WTC11 (cell line): ENCODE measurements around the gene FASN. TPM values are rescaled to one million over a fixed set of nuclear protein-coding genes. Genes with fewer than 3 reads are reported as not detected.
A peak's percentile ranks its signal among the peaks of the same experiment; 100 is the strongest.

Source experiments
- FOXK1 ChIP-seq: sonication (generic); formaldehyde crosslinking; IDR thresholded peaks from 2 replicates; pipeline ENCODE4 v1.8.0; 2022; ENCODE audit warnings: mild to moderate bottlenecking, moderate library complexity, missing genetic modification reagents
- GABPB1 ChIP-seq: sonication (generic); formaldehyde crosslinking; IDR thresholded peaks from 2 replicates; pipeline ENCODE4 v1.8.1; 2023; ENCODE audit warnings: mild to moderate bottlenecking, missing genetic modification reagents
- JUN ChIP-seq: sonication (generic); formaldehyde crosslinking; IDR thresholded peaks from 2 replicates; pipeline ENCODE4 v1.8.0; 2023; ENCODE audit warnings: mild to moderate bottlenecking, missing genetic modification reagents
- MYBL2 ChIP-seq: sonication (generic); formaldehyde crosslinking; IDR thresholded peaks from 2 replicates; pipeline ENCODE4 v1.8.1; 2023; ENCODE audit warnings: mild to moderate bottlenecking, moderate library complexity, missing genetic modification reagents
- SMAD3 ChIP-seq: sonication (generic); formaldehyde crosslinking; IDR thresholded peaks from 2 replicates; pipeline ENCODE4 v1.8.0; 2022; ENCODE audit warnings: missing genetic modification reagents, mild to moderate bottlenecking, borderline replicate concordance
- SMAD4 ChIP-seq: sonication (generic); formaldehyde crosslinking; IDR thresholded peaks from 2 replicates; pipeline ENCODE4 v1.8.0; 2022; ENCODE audit warnings: mild to moderate bottlenecking, missing genetic modification reagents
- SP1 ChIP-seq: sonication (generic); formaldehyde crosslinking; conservative IDR thresholded peaks from 2 replicates; pipeline ENCODE4 v1.8.1; 2022; ENCODE audit warnings: missing genetic modification reagents
- ZNF121 ChIP-seq: sonication (generic); formaldehyde crosslinking; IDR thresholded peaks from 2 replicates; pipeline ENCODE4 v1.8.0; 2023; ENCODE audit warnings: missing genetic modification reagents
- ZNF232 ChIP-seq: sonication (generic); formaldehyde crosslinking; IDR thresholded peaks from 2 replicates; pipeline ENCODE4 v1.8.0; 2022; ENCODE audit warnings: mild to moderate bottlenecking, missing genetic modification reagents
- ZNF317 ChIP-seq: sonication (generic); formaldehyde crosslinking; IDR thresholded peaks from 2 replicates; pipeline ENCODE4 v1.8.1; 2023; ENCODE audit warnings: low read depth, mild to moderate bottlenecking, moderate library complexity, missing genetic modification reagents, borderline replicate concordance
- total RNA-seq: library from RNA; stranded (reverse); gene quantifications from 3 replicates; pipeline ENCODE4 v1.2.3, GENCODE V29; 2021
- TF ChIP-seq, protein P1 (sequence below): sonication (generic); formaldehyde crosslinking; IDR thresholded peaks from 2 replicates; pipeline ENCODE4 v1.8.1; 2023; ENCODE audit warnings: mild to moderate bottlenecking, missing genetic modification reagents, borderline replicate concordance
- TF ChIP-seq, protein P2 (sequence below): fragments of 250-450 bp; sonication (Bioruptor Pico); IDR thresholded peaks from 2 replicates; pipeline ENCODE4 v1.9.0; 2021; ENCODE audit warnings: moderate library complexity, mild to moderate bottlenecking, inconsistent platforms, borderline replicate concordance
- TF ChIP-seq, protein P3 (sequence below): sonication (generic); formaldehyde crosslinking; IDR thresholded peaks from 2 replicates; pipeline ENCODE4 v1.8.1; 2023; ENCODE audit warnings: mild to moderate bottlenecking, missing genetic modification reagents, moderate library complexity
- TF ChIP-seq, protein P4 (sequence below): sonication (generic); formaldehyde crosslinking; IDR thresholded peaks from 2 replicates; pipeline ENCODE4 v1.8.0; 2022; ENCODE audit warnings: mild to moderate bottlenecking, missing genetic modification reagents
- TF ChIP-seq, protein P5 (sequence below): sonication (generic); formaldehyde crosslinking; conservative IDR thresholded peaks from 2 replicates; pipeline ENCODE4 v1.8.1; 2023; ENCODE audit warnings: mild to moderate bottlenecking, low read depth, missing genetic modification reagents, moderate library complexity
- TF ChIP-seq, protein P6 (sequence below): fragments of 250-450 bp; sonication (Bioruptor Pico); IDR thresholded peaks from 2 replicates; pipeline ENCODE4 v1.8.0; 2021; ENCODE audit warnings: mild to moderate bottlenecking
- TF ChIP-seq, protein P7 (sequence below): sonication (generic); formaldehyde crosslinking; IDR thresholded peaks from 2 replicates; pipeline ENCODE4 v1.8.0; 2022; ENCODE audit warnings: missing genetic modification reagents
- TF ChIP-seq, protein P8 (sequence below): sonication (generic); formaldehyde crosslinking; IDR thresholded peaks from 2 replicates; pipeline ENCODE4 v1.8.0; 2023; ENCODE audit warnings: missing genetic modification reagents, mild to moderate bottlenecking, borderline replicate concordance
- TF ChIP-seq, protein P9 (sequence below): sonication (generic); formaldehyde crosslinking; IDR thresholded peaks from 2 replicates; pipeline ENCODE4 v1.8.1; 2023; ENCODE audit warnings: mild to moderate bottlenecking, missing genetic modification reagents

The FASN gene
- total RNA-seq, 1 experiment from 2014 or later = 742 TPM

DNA sequence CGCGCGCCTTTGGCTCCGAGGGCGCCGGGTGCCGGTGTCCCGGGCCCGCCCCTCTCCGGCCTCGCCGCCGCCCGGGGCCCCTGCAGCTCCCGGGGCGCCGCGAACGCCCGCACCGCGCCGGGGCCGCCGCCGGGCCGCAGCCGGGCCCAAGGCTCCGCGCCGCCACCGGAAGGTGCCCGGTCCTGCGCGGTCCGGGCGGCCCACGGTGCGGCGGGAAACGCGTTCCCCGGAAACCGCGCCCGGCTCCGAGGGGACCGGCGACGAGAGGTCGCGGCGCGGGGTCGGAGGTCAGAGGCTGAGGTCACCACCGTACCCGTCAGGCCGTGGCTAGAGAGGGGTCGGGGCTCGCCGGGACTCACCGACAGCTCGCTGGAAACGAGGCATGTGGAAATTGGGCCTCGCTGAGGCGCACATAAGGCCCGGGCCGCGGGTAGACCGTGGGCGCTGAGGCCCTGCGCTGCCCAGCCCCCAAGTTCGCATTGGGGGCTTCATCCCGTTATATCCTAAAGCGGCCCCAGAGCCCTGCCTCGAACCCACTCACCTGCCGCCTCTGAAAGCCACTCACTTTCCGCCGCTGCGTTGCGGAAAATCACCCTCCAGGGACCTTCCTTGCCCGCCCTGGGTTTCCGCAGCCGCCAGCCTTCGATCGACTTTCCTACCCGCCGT is 32.3 kb downstream of the FASN start, which contains the start of gene DUS1L (continued):
- TF ChIP-seq, protein P1, sequence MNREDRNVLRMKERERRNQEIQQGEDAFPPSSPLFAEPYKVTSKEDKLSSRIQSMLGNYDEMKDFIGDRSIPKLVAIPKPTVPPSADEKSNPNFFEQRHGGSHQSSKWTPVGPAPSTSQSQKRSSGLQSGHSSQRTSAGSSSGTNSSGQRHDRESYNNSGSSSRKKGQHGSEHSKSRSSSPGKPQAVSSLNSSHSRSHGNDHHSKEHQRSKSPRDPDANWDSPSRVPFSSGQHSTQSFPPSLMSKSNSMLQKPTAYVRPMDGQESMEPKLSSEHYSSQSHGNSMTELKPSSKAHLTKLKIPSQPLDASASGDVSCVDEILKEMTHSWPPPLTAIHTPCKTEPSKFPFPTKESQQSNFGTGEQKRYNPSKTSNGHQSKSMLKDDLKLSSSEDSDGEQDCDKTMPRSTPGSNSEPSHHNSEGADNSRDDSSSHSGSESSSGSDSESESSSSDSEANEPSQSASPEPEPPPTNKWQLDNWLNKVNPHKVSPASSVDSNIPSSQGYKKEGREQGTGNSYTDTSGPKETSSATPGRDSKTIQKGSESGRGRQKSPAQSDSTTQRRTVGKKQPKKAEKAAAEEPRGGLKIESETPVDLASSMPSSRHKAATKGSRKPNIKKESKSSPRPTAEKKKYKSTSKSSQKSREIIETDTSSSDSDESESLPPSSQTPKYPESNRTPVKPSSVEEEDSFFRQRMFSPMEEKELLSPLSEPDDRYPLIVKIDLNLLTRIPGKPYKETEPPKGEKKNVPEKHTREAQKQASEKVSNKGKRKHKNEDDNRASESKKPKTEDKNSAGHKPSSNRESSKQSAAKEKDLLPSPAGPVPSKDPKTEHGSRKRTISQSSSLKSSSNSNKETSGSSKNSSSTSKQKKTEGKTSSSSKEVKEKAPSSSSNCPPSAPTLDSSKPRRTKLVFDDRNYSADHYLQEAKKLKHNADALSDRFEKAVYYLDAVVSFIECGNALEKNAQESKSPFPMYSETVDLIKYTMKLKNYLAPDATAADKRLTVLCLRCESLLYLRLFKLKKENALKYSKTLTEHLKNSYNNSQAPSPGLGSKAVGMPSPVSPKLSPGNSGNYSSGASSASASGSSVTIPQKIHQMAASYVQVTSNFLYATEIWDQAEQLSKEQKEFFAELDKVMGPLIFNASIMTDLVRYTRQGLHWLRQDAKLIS (CRISPR knock-in tag) = no peak
- TF ChIP-seq, protein P2, sequence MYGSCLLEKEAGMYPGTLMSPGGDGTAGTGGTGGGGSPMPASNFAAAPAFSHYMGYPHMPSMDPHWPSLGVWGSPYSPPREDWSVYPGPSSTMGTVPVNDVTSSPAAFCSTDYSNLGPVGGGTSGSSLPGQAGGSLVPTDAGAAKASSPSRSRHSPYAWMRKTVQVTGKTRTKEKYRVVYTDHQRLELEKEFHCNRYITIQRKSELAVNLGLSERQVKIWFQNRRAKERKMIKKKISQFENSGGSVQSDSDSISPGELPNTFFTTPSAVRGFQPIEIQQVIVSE = no peak
- TF ChIP-seq ZNF232 (CRISPR knock-in tag) (no peak), GABPB1 (CRISPR knock-in tag) (peak; percentile 90), MYBL2 (CRISPR knock-in tag) (peak; percentile 60; the same call in 1 of the 2 replicates), SP1 (CRISPR knock-in tag) (peak; percentile 88), SMAD3 (CRISPR knock-in tag) (no peak), JUN (CRISPR knock-in tag) (no peak), ZNF317 (CRISPR knock-in tag) (no peak), ZNF121 (CRISPR knock-in tag) (peak; percentile 20; the same call in 1 of the 2 replicates), FOXK1 (CRISPR knock-in tag) (peak; percentile 91), SMAD4 (CRISPR knock-in tag) (no peak)
- TF ChIP-seq, protein P3, sequence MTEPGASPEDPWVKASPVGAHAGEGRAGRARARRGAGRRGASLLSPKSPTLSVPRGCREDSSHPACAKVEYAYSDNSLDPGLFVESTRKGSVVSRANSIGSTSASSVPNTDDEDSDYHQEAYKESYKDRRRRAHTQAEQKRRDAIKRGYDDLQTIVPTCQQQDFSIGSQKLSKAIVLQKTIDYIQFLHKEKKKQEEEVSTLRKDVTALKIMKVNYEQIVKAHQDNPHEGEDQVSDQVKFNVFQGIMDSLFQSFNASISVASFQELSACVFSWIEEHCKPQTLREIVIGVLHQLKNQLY (CRISPR knock-in tag) = no peak
- TF ChIP-seq, protein P4, sequence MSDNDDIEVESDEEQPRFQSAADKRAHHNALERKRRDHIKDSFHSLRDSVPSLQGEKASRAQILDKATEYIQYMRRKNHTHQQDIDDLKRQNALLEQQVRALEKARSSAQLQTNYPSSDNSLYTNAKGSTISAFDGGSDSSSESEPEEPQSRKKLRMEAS (CRISPR knock-in tag) = no peak
- TF ChIP-seq, protein P5, sequence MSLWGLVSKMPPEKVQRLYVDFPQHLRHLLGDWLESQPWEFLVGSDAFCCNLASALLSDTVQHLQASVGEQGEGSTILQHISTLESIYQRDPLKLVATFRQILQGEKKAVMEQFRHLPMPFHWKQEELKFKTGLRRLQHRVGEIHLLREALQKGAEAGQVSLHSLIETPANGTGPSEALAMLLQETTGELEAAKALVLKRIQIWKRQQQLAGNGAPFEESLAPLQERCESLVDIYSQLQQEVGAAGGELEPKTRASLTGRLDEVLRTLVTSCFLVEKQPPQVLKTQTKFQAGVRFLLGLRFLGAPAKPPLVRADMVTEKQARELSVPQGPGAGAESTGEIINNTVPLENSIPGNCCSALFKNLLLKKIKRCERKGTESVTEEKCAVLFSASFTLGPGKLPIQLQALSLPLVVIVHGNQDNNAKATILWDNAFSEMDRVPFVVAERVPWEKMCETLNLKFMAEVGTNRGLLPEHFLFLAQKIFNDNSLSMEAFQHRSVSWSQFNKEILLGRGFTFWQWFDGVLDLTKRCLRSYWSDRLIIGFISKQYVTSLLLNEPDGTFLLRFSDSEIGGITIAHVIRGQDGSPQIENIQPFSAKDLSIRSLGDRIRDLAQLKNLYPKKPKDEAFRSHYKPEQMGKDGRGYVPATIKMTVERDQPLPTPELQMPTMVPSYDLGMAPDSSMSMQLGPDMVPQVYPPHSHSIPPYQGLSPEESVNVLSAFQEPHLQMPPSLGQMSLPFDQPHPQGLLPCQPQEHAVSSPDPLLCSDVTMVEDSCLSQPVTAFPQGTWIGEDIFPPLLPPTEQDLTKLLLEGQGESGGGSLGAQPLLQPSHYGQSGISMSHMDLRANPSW (CRISPR knock-in tag) = no peak
- TF ChIP-seq, protein P6, sequence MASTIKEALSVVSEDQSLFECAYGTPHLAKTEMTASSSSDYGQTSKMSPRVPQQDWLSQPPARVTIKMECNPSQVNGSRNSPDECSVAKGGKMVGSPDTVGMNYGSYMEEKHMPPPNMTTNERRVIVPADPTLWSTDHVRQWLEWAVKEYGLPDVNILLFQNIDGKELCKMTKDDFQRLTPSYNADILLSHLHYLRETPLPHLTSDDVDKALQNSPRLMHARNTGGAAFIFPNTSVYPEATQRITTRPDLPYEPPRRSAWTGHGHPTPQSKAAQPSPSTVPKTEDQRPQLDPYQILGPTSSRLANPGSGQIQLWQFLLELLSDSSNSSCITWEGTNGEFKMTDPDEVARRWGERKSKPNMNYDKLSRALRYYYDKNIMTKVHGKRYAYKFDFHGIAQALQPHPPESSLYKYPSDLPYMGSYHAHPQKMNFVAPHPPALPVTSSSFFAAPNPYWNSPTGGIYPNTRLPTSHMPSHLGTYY (CRISPR knock-in tag) = no peak
- TF ChIP-seq, protein P7, sequence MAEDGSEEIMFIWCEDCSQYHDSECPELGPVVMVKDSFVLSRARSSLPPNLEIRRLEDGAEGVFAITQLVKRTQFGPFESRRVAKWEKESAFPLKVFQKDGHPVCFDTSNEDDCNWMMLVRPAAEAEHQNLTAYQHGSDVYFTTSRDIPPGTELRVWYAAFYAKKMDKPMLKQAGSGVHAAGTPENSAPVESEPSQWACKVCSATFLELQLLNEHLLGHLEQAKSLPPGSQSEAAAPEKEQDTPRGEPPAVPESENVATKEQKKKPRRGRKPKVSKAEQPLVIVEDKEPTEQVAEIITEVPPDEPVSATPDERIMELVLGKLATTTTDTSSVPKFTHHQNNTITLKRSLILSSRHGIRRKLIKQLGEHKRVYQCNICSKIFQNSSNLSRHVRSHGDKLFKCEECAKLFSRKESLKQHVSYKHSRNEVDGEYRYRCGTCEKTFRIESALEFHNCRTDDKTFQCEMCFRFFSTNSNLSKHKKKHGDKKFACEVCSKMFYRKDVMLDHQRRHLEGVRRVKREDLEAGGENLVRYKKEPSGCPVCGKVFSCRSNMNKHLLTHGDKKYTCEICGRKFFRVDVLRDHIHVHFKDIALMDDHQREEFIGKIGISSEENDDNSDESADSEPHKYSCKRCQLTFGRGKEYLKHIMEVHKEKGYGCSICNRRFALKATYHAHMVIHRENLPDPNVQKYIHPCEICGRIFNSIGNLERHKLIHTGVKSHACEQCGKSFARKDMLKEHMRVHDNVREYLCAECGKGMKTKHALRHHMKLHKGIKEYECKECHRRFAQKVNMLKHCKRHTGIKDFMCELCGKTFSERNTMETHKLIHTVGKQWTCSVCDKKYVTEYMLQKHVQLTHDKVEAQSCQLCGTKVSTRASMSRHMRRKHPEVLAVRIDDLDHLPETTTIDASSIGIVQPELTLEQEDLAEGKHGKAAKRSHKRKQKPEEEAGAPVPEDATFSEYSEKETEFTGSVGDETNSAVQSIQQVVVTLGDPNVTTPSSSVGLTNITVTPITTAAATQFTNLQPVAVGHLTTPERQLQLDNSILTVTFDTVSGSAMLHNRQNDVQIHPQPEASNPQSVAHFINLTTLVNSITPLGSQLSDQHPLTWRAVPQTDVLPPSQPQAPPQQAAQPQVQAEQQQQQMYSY (CRISPR knock-in tag) = no peak
- TF ChIP-seq, protein P8, sequence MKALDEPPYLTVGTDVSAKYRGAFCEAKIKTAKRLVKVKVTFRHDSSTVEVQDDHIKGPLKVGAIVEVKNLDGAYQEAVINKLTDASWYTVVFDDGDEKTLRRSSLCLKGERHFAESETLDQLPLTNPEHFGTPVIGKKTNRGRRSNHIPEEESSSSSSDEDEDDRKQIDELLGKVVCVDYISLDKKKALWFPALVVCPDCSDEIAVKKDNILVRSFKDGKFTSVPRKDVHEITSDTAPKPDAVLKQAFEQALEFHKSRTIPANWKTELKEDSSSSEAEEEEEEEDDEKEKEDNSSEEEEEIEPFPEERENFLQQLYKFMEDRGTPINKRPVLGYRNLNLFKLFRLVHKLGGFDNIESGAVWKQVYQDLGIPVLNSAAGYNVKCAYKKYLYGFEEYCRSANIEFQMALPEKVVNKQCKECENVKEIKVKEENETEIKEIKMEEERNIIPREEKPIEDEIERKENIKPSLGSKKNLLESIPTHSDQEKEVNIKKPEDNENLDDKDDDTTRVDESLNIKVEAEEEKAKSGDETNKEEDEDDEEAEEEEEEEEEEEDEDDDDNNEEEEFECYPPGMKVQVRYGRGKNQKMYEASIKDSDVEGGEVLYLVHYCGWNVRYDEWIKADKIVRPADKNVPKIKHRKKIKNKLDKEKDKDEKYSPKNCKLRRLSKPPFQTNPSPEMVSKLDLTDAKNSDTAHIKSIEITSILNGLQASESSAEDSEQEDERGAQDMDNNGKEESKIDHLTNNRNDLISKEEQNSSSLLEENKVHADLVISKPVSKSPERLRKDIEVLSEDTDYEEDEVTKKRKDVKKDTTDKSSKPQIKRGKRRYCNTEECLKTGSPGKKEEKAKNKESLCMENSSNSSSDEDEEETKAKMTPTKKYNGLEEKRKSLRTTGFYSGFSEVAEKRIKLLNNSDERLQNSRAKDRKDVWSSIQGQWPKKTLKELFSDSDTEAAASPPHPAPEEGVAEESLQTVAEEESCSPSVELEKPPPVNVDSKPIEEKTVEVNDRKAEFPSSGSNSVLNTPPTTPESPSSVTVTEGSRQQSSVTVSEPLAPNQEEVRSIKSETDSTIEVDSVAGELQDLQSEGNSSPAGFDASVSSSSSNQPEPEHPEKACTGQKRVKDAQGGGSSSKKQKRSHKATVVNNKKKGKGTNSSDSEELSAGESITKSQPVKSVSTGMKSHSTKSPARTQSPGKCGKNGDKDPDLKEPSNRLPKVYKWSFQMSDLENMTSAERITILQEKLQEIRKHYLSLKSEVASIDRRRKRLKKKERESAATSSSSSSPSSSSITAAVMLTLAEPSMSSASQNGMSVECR (CRISPR knock-in tag) = no peak
- TF ChIP-seq, protein P9, sequence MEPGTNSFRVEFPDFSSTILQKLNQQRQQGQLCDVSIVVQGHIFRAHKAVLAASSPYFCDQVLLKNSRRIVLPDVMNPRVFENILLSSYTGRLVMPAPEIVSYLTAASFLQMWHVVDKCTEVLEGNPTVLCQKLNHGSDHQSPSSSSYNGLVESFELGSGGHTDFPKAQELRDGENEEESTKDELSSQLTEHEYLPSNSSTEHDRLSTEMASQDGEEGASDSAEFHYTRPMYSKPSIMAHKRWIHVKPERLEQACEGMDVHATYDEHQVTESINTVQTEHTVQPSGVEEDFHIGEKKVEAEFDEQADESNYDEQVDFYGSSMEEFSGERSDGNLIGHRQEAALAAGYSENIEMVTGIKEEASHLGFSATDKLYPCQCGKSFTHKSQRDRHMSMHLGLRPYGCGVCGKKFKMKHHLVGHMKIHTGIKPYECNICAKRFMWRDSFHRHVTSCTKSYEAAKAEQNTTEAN (CRISPR knock-in tag) = peak; percentile 60; the same call in 1 of the 2 replicates
